HepG2 (cell line): ENCODE measurements around the gene SF3B6. TPM values are rescaled to one million over a fixed set of nuclear protein-coding genes. Genes with fewer than 3 reads are reported as not detected.
A peak's percentile ranks its signal among the peaks of the same experiment; 100 is the strongest.

Source experiments
- ATAD3A ChIP-seq: sonication (generic); formaldehyde crosslinking; IDR thresholded peaks from 2 replicates; pipeline ENCODE4 v1.4.0; 2020; ENCODE audit warnings: missing genetic modification reagents
- ETV5 ChIP-seq: IDR thresholded peaks from 2 replicates; pipeline ENCODE4 v1.6.1; 2018; ENCODE audit warnings: missing biosample characterization, missing genetic modification reagents, inconsistent platforms, borderline replicate concordance
- GABPB1 ChIP-seq: IDR thresholded peaks from 2 replicates; pipeline ENCODE4 v1.6.1; 2016; ENCODE audit warnings: mild to moderate bottlenecking, missing genetic modification reagents, moderate library complexity, missing compliant biosample characterization
- NAIF1 ChIP-seq: sonication (generic); formaldehyde crosslinking; IDR thresholded peaks from 2 replicates; pipeline ENCODE4 v1.5.0; 2020; ENCODE audit warnings: mild to moderate bottlenecking, missing genetic modification reagents, borderline replicate concordance
- YEATS2 ChIP-seq: sonication (generic); formaldehyde crosslinking; IDR thresholded peaks from 2 replicates; pipeline ENCODE4 v1.4.0; 2020; ENCODE audit warnings: missing genetic modification reagents, borderline replicate concordance
- polyA plus RNA-seq, 8 experiments: library from polyadenylated mRNA; depleted of rRNA in 3 of 8; stranded (reverse) in 7 of 8; unstranded in 1 of 8; fragments of >200 nt; fragmentation: Illumina TruSeq in 4 of 8; extraction: Trizol in 4 of 8; gene quantifications; 2 replicates each; pipeline versions ENCODE4 v1.2.1 to v1.2.3, GENCODE V29; 2011 to 2016; ENCODE audit warnings: low read depth in 4 of 8, missing spikeins in 1 of 8, mixed read lengths in 1 of 8; ENCODE audit not compliant: insufficient read depth in 1 of 8
- total RNA-seq, 5 experiments: library from RNA; depleted of rRNA; stranded (reverse); fragments of >200 nt; fragmentation: Illumina TruSeq; extraction: Trizol; gene quantifications; 2 replicates each; pipeline ENCODE4 v1.2.3, GENCODE V29; 2016; ENCODE audit warnings: low read depth in 1 of 5
- TF ChIP-seq, protein P1 (sequence below): sonication (generic); formaldehyde crosslinking; IDR thresholded peaks from 2 replicates; pipeline ENCODE4 v1.9.0; 2021; ENCODE audit warnings: missing genetic modification reagents, borderline replicate concordance
- TF ChIP-seq, protein P2 (sequence below): sonication (generic); formaldehyde crosslinking; IDR thresholded peaks from 2 replicates; pipeline ENCODE4 v1.8.0; 2022; ENCODE audit warnings: mild to moderate bottlenecking, missing genetic modification reagents, moderate library complexity
- TF ChIP-seq, protein P3 (sequence below): IDR thresholded peaks from 2 replicates; pipeline ENCODE4 v1.6.1; 2016; ENCODE audit warnings: low read depth, control low read depth
- TF ChIP-seq, protein P4 (sequence below): fragments of 450-650 bp; IDR thresholded peaks from 2 replicates; pipeline ENCODE4 v1.6.1; 2016
- TF ChIP-seq, protein P5 (sequence below): sonication (generic); formaldehyde crosslinking; IDR thresholded peaks from 2 replicates; pipeline ENCODE4 v1.5.0; 2020; ENCODE audit warnings: missing genetic modification reagents, mild to moderate bottlenecking, borderline replicate concordance

The SF3B6 gene
- total and polyA plus RNA-seq, 2 of the 13 experiments (the other 11 are each of a cell fraction or from before 2014, with no cell fraction given) = 177 to 182 TPM

DNA sequence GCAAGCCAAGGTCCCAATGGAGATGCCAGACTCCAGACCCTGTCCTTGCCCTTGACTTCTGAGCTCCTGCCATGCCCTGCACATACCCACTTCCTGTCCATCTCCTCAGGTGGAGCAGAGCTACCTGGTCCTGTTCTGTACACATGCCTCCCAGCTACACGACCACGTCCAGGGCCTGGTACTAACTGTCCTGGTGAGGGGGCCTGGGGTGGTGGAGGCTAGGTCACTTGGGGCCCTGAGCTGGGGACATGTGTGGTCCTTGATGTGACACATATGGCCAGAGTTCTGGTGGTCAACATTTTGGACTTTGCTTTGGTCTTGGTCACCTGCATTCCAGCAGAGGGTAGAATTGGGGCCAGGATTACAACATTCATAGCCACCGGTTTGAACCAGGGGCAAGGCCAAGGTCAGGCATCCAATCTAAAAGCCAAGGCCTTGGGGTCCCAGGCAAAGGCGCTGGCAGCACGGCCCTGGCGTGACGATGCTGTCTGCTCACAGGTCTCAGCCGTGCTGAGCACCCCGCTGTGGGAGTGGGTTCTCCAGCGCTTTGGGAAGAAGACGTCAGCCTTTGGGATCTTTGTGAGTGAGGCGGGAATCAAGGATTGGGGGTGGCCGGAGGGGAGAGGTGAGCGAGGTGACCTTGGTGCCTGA lies 53.7 kb downstream of the SF3B6 start (continued):
- TF ChIP-seq, protein P1, sequence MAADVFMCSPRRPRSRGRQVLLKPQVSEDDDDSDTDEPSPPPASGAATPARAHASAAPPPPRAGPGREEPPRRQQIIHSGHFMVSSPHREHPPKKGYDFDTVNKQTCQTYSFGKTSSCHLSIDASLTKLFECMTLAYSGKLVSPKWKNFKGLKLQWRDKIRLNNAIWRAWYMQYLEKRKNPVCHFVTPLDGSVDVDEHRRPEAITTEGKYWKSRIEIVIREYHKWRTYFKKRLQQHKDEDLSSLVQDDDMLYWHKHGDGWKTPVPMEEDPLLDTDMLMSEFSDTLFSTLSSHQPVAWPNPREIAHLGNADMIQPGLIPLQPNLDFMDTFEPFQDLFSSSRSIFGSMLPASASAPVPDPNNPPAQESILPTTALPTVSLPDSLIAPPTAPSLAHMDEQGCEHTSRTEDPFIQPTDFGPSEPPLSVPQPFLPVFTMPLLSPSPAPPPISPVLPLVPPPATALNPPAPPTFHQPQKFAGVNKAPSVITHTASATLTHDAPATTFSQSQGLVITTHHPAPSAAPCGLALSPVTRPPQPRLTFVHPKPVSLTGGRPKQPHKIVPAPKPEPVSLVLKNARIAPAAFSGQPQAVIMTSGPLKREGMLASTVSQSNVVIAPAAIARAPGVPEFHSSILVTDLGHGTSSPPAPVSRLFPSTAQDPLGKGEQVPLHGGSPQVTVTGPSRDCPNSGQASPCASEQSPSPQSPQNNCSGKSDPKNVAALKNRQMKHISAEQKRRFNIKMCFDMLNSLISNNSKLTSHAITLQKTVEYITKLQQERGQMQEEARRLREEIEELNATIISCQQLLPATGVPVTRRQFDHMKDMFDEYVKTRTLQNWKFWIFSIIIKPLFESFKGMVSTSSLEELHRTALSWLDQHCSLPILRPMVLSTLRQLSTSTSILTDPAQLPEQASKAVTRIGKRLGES (CRISPR knock-in tag) = no peak
- TF ChIP-seq NAIF1 (CRISPR knock-in tag) (no peak), YEATS2 (no peak), ETV5 (CRISPR knock-in tag) (peak; percentile 39; the same call in 1 of the 2 replicates), ATAD3A (CRISPR knock-in tag) (no peak), GABPB1 (peak; percentile 26; the same call in 1 of the 2 replicates)
- TF ChIP-seq, protein P2, sequence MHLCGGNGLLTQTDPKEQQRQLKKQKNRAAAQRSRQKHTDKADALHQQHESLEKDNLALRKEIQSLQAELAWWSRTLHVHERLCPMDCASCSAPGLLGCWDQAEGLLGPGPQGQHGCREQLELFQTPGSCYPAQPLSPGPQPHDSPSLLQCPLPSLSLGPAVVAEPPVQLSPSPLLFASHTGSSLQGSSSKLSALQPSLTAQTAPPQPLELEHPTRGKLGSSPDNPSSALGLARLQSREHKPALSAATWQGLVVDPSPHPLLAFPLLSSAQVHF (CRISPR knock-in tag) = no peak
- TF ChIP-seq, protein P3, sequence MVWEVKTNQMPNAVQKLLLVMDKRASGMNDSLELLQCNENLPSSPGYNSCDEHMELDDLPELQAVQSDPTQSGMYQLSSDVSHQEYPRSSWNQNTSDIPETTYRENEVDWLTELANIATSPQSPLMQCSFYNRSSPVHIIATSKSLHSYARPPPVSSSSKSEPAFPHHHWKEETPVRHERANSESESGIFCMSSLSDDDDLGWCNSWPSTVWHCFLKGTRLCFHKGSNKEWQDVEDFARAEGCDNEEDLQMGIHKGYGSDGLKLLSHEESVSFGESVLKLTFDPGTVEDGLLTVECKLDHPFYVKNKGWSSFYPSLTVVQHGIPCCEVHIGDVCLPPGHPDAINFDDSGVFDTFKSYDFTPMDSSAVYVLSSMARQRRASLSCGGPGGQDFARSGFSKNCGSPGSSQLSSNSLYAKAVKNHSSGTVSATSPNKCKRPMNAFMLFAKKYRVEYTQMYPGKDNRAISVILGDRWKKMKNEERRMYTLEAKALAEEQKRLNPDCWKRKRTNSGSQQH (CRISPR knock-in tag) = no peak
- TF ChIP-seq, protein P4, sequence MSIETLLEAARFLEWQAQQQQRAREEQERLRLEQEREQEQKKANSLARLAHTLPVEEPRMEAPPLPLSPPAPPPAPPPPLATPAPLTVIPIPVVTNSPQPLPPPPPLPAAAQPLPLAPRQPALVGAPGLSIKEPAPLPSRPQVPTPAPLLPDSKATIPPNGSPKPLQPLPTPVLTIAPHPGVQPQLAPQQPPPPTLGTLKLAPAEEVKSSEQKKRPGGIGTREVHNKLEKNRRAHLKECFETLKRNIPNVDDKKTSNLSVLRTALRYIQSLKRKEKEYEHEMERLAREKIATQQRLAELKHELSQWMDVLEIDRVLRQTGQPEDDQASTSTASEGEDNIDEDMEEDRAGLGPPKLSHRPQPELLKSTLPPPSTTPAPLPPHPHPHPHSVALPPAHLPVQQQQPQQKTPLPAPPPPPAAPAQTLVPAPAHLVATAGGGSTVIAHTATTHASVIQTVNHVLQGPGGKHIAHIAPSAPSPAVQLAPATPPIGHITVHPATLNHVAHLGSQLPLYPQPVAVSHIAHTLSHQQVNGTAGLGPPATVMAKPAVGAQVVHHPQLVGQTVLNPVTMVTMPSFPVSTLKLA = no peak
- TF ChIP-seq, protein P5, sequence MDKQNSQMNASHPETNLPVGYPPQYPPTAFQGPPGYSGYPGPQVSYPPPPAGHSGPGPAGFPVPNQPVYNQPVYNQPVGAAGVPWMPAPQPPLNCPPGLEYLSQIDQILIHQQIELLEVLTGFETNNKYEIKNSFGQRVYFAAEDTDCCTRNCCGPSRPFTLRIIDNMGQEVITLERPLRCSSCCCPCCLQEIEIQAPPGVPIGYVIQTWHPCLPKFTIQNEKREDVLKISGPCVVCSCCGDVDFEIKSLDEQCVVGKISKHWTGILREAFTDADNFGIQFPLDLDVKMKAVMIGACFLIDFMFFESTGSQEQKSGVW (CRISPR knock-in tag) = no peak
